GM21737 (cell line): Measurements from ENCODE around the gene C20orf96.
"Not testable (repeated sequence)": the region's sequence is repeated elsewhere in the genome, so short reads cannot be mapped to it uniquely, and the experiment has no call there.

Experiments used
- ATAC-seq: cut with Tn5 transposase; IDR thresholded peaks from one replicate; pipeline ENCODE4 v1.9.1; 2021; ENCODE audit warnings: mild to moderate bottlenecking, moderate library complexity; ENCODE audit not compliant: unreplicated experiment

C20orf96 gene

GRCh38 chr20:242905-243304 lies 47.6 kb downstream of the C20orf96 start:
- no peak for ATAC-seq

DNA sequence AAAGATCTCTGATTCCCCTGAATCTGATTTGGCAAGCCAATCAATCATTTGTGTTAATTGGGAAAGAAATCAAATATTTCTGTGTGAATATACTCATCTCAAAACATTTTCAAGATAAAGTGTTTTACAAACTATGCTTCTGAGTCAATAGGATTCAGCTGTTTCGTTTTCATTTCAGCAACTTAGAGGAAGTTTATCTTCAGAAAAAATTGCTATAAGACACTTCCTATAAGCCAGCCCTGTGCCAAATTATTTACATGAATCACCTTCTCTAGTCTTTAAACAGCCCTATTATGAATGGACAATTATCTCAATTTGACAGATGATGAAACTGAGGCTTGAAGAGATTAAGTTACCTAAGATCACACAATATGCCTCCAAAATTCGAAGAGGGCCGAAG lies 52.6 kb downstream of the C20orf96 start:
- ATAC-seq = no peak

GRCh38 chr20:237489-237888 lies 53.1 kb downstream of the C20orf96 start:
- no peak for ATAC-seq

GRCh38 chr20:235891-236290 lies 54.7 kb downstream of the C20orf96 start:
- ATAC-seq = no peak

- no peak for ATAC-seq
Measured at GRCh38 chr20:227439-228105, 63.0 kb downstream of the C20orf96 start.

DNA sequence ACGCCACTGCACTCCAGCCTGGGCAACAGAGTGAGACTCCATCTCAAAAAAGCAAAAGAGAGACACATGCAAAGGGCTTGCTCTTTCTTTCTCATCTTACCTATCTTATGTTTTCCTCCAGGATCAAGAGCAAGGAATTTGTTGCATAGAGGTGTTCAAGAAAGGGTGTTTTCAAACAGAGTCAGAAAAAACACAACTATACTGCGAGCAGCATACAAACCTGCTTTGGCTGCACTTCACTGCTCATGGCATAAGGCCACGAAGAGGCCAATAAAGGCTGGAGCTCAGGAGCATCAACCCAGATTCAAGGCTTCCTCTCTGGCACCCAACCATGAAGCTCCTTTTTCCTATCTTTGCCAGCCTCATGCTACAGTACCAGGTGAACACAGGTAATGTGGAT lies 63.6 kb downstream of the C20orf96 start, which contains the start of gene DEFB129:
DEFB129 (plus strand) TSS at position 301 of the 400 bp plus-strand sequence; CDS start at position 332, 31 bp downstream.
- no peak for ATAC-seq

- not testable (repeated sequence) for ATAC-seq
Measured at GRCh38 chr20:225879-226278, 64.7 kb downstream of the C20orf96 start.

- no peak for ATAC-seq
Measured at GRCh38 chr20:221258-221830, 69.2 kb downstream of the C20orf96 start.
